NOMO-1 (cell line): Measurements from ENCODE around the gene CHST8.
"Not testable (repeated sequence)": the region's sequence is repeated elsewhere in the genome, so short reads cannot be mapped to it uniquely, and the experiment has no call there.

Experiments used
- DNase-seq, 2 experiments: peaks; one replicate each; lab custom pipeline; 2025; ENCODE audit not compliant: unreplicated experiment in 2 of 2; lab: John Stamatoyannopoulos, UW

The CHST8 gene

DNA sequence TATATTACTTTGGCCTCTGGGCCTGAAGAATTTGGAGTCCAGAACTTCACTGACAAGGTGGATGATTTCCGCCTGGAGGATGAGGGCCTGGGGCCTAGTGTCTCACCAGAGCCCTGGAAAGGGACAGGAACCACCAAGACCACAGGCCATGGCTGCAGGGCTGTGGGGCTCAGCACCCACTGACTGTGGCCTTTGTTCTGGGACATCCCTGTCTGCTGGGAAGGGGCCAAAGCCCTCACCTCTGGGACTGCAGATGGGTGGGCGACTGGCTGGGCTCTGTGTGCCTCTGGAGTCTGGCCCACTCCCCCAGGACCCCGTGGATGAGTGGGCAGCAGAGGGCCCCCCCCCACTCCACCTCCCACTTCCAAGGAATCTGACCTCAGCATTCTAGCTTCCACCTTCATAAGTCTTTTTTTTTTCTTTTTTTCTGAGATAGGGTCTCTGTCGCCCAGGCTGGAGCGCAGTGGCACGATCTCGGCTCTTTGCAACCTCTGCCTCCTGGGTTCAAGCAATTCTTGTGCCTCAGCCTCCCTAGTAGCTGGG lies 20.3 kb downstream of the CHST8 start:
- DNase-seq, result no peak

DNA sequence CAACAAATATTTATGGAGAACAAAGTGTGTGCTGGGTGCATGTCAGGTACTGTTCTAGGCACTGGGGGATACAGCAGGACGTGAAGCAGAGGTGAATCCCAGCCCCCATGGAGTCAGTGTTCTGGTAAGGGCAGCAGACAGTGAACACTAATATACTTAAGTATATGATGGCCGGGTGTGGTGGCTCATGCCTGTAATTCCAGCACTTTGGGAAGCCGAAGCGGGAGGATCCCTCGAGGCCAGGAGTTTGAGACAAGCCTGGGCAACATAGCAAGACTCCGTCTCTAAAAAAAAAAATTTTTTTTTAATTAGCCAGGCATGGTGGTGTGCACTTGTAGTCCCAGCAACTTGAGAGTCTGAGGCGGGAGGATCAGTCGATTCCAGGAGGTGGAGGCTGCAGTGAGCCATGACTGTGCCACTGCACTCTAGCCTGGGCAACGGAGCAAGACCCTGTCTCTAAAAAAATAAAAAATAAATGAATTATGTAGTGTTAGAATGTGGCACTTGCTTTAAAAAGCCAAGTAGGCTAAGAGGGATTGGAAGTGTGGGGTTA lies 22.6 kb downstream of the CHST8 start:
- no peak for DNase-seq

DNA sequence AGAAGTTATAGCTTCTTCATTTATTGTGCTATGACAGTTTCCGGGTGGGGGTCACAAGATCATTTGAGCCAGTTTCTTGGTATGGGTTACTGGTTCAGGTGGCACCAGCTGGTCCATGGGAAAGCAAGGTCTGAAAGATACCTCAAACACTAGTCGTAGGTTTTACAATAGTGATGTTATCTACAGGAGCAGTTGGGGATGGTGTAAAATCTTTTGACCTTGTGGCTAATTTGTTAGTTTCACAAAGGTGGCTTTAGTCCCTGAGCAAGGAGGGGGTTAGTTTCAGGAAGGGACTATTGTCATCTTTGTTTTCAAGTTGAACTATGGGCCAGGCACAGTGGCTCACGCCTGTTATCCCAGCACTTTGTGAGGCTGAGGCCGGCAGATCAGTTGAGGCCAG lies 24.6 kb downstream of the CHST8 start:
- no peak for DNase-seq

DNA sequence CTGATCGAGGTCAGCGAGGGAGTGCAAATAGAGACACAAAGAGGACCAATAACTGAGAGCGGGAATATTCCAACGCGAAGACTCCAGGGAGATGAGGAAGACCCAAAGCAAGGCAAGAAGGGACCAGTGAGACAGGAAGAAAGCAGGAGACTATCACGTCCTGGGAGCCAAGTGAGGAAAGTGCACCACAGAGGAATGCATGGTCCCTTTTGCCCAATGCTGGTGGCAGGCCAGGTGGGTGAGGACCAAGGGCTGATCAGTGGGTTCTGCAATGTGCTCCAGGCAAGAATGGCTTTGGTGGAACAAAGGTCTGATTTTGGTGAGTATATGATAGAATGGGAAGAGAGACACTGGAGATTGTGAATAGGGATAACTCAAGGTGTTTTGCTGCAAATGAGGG lies 25.4 kb downstream of the CHST8 start:
- DNase-seq, result no peak

DNA sequence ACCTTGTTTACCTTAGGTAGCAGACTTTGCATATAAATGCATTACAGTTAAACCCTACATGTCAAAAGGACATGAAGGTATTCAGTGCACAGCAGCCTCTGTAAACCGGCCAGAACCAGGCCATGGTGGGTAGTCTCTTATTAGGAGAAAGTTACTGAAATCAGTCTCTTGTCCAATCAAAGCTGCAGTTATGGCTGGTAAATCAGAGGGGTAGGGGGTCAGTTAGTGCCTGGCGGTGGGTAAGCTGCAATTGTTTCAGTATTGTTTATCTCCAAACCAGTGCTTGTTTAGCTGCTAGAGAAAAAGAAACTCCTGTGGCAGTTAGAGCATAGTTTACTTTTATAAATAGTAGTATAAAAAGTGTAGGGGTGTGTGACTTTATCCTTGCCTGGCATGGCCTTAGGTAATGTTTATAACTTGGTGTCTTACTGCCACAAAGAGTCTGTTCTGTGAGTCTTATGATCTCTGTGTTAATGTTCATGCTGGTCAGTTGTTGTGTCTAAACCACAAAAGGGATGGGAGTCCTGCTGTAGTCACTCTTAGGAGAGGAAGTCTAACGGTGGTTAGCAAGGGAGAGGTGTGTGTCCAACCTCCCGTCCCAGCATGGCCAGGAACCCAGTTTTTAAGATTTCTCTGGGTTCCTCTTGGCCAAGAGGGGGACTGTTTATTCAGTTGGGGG lies 28.0 kb downstream of the CHST8 start:
- peak in 1 of 2 experiments; percentile 1 for DNase-seq

DNA sequence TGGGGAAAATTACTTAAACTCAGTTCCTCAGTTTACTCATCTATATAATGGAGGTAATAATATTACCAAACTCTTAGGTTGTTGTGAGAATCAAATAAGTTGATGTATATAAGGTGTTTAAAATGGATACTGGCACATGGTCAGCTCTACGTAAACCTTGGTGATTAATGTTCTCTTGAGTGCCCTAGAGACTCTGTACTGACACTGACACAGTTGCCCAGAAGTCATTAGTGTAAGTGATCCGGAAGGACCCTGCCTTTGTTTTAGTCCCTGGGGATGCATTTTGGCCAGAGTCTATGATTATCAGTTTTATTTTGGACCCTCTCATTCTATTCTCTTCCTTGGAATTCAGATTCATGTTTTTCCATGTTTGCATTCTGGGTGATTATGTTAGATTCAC lies 31.9 kb downstream of the CHST8 start:
- no peak for DNase-seq

DNA sequence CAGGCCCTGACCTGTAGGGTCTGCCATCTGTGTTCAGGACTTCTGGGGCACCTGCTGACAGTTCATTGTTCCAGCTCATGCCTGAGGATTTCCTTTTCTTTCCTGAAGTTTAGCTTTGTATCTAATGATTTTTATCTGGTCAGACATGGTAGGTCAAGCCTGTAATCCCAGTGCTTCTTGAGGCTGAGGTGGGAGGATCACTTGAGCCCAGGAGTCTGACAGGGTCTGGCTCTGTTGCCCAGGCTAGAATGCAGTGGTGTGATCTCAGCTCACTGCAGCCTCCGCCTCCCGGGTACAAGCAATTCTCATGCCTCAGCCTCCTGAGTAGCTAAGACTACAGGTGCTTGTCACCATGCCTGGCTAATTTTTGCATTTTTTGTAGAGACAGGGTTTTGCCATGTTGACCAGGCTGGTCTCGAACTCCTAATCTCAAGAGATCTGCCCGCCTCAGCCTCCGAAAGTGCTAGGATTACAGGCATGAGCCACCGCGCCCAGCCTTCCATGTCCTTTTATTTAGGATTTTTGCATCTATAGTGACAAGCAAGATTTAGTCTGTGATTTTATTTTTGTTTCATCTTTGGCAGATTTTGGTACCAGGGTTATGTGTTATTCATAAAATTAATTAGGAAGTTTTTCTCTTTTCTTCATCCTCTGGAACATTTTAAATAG lies 33.2 kb downstream of the CHST8 start:
- no peak for DNase-seq

DNA sequence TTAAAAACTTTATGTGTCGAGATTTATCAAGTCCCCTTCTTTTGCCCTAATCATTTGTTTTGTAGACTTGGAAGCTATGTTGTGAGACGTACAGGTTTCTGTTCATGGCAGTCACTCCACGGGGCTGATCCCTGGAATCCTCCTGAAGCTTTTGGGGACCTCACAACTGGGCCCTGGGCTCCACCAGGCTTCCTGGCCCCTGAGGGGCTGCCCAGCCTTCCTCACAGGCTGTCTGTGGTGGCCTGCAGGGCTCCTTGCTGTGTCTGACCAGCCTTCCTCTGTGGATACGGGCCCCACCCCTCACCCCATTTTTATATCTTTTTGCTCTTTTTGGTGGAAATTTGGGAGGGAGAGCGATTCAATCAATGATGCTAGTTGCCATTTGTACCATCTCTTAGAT lies 38.1 kb downstream of the CHST8 start:
- no peak for DNase-seq

DNA sequence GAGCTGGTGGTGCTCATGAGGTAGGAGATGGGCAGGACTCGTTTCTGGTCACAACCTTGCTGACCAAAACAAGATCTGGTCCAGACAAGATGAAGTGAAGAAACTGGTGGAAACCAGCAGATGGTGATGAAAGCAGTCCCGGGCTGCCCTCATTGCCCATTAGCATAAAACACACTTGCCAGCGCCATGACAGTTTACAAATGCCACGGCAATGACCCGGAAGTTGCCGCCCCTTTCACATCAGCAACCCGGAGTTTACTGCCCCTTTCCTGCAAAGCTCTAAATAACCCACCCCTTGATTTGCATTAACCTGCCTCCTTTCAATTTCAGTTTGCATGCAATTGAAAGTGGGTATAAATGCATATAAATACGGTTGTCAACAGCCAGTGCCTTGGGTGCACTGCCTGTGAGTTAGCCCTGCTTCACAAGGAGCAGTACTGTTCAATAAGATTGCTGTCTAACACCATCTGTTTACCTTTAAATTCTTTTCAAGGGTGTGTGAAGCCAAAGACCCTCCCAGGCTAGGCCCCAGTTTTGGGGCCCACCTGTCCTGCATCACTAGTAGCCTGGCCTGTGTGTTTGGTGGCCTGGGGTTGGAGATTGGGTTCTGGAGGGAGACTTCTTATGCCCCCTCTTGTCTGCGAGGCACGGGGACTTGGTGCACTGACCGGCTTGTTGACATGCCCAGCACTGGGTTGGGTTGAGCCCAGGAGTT lies 38.8 kb downstream of the CHST8 start:
- no peak for DNase-seq

DNA sequence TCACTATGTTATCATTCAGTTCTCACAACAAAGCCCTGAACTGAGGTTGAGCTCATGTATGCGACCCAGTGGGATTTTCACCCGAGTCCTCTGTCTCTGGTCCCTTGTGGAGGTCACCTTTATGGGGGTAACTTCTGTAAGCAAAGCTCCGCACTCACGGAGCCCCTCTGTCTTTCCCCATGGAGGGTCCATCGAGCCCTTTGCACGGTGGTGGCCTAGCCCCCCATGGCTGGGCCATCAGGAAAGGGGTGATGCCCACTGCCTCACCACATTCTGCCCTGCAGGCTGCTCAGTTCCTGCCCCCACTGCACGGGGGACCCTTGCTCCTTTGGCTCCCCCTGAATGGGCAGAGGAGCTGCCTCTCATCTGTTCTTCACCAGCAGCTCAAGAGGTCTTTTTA lies 39.6 kb downstream of the CHST8 start:
- DNase-seq, result no peak

DNA sequence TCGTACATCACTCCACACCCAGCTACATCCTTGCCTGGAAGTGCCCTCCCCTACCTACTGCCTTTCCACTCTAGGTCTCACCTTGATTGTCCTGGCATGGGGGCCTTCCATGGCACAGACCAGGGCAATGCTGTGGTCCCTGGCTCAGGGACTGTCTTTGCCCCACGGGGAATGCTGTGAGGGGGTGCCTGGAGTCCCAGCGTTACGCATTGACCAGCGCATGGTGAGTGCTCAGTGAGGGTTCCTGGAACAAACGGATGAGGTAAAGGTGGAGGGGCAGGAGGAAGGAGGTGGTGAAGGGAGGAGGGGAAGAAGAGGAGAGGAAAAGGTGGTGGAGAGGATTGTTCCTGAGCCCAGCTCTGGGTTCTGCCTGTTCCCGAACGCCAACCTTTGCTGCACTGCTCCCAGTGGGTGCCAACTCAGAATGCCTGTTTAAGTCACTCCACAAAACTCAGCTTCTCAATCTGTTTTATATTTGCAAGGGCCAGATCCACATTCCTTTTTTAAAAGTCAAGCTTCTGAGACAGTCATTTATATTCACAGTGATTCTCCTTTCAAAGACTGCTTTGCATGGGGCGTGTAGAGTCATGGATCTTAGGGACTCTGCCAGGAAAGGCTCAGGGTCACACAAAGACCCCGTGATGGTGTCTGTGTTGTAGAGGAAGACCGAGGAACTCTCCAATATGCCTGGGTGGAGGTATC lies 40.8 kb downstream of the CHST8 start:
- no peak for DNase-seq

DNA sequence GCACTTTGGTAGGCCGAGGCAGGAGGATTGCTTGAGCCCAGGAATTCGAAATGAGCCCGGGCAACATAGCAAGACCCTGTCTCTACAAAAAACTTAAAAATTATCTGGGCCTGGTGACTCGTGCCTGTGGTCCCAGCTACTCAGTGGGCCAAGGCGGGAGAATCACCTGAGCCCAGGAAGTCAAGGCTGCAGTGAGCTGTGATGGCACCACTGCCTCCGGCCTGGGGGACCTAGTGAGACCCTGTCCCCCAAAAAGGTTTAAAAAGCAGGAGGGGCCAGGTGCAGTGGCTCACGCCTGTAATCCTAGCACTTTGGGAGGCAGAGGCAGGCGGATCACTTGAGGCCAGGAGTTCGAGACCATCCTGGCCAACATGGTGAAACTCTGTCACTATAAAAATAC lies 41.6 kb downstream of the CHST8 start:
- not testable (repeated sequence) for DNase-seq

DNA sequence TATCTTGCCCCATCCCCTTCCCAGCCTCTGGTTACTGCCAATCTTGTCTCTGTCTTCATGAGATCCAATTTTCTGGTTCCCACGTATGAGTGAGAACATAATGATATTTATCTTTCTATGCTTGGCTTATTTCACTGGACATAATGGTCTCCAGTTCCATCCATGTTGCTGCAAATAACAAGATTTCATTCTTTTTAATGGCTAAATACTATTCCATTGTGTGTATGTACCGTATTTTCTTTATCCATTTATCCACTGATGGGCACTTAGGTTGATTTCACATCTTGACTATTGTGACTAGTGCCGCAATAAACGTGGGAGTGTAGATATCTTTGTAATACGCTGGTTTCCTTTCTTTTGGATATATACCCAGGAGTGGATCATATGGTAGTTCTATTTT lies 43.0 kb downstream of the CHST8 start:
- DNase-seq, result no peak

DNA sequence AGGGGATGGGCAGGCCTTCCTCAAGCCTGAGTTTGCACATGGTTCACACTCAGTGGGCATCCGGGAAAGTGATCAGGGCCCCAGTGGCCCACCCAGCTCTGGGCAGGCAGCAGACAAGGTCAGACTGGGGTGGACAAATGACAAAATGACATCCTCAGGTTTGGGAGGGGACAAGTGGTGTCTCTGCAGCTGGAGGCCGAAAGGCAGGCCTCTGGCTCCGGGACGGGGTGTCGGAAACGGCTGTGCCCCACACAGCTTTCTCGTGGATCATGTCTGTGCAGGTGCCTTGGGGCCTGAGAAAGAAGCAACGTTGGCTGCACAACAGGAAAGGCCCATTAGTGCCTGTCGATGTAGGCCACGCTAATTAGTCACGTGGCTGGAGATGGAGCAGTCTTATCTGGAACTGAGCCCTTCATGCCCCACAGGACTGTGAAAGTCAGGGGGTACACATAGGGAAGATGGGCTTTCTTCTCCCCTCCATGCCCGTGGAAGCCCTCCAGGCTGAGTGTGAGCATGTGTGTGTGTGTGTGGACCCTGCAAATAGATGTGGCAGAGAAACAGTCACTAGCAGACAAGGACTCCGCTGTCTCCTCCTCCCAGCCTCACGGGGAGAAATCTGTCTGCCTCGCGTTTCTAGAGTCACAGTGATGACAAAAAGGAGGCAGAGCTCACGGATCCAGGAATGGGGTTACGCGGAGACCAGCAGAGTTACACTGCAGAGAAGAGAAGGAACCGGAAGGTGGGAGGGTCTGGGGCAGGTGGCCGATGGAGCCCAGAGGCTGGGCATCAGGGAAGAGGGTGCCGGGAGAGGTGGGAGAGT lies 44.2 kb downstream of the CHST8 start:
- DNase-seq, result no peak

DNA sequence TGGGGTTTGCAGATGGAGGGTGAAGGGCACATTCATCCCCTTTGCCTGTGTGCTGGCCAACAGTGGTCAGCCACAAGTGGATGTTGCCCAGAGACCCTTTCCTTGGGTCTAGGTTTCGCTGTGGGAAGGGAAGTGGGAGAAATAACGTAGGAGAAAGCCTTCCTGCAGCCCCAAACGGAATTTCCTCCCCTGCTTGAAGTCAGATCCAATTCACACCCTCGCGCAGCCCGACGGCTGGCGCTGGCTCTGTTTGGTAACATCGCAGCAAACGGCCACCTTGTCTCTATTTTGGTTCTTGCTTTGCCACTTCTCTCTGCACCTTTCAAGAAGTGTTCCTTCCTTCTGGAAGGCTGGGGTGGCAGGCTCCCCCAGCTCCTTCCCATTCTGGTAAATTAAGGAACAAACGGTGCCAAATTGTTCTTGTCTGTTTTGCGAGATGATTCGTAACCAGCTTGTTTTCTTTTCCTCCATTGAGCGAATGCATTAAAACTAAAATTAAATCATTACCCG lies 45.4 kb downstream of the CHST8 start:
- DNase-seq, result no peak

DNA sequence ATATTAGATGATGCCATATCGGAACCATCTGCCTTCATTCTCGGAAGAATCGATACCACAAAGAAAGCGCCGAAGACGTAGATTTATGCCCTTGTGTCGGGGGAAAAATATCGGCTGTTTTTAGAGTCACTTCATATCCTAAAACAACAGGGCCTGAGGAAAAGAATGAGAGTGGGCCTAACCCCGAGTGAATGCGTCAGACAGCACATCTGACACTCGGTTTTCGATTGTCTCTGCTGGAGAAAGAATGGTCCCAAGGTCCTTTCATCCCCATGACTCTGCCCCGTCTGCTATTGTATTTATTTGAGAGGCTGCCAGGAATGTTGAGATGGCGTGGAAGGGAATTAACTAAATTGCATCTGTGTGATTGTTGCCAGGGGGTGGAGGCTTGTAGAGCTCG lies 46.1 kb downstream of the CHST8 start:
- no peak for DNase-seq

DNA sequence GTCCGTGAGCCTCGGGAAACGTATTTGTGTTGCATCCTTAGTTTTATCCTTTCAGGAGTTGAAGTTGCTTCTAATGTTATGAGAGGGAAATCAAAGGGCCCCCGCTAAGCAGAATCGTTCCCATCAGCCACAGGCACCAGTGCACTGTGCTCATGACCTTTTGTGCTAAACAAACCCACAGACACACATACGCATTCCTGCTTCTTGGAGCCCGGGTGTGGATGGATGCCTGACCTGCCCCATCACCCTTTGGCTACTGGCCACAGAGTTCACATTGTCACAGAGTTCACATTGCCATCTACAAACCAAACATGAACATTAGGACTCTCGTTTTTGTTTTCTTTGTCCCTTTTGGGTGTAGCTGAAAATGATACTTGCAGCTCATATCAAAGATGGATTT lies 47.2 kb downstream of the CHST8 start:
- no peak for DNase-seq

DNA sequence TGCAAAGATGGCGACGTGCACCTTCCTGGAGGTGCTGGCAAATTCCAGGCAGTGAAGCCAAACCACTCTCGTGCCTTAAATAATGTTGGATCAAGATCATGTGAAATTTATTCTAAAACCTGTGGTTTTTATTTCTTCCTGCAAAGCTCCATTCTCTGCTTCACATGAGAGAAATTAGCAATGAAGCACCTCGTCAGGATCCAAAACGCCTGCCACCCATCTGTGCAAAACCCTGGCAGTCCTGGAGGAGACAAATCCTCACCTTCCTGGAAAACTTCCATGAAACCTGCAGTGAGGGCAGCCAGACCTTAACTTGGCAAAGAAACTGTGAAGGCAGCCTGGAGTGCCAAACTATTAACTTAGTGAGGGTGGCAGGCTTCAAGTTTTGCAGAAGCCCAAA lies 47.6 kb downstream of the CHST8 start:
- no peak for DNase-seq

DNA sequence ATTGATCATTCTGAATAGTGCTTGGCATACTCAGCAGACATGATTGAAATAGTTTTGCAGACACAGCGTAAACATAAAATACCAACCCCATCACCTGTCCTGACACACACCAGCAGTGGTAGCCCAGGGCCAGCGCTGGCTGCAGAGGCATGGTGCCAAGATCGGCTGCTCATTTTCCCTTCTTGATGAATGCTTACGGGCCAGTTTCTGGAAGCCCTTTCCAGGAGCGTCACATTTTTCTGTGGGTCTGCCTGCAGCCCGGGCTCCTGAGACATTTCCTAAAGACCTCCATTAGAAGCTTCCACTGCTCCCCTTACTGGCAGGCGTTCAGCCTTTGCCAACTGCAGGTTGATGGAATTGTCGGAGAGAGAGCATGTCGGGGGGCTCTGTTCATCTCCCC lies 48.6 kb downstream of the CHST8 start:
- DNase-seq, result no peak

DNA sequence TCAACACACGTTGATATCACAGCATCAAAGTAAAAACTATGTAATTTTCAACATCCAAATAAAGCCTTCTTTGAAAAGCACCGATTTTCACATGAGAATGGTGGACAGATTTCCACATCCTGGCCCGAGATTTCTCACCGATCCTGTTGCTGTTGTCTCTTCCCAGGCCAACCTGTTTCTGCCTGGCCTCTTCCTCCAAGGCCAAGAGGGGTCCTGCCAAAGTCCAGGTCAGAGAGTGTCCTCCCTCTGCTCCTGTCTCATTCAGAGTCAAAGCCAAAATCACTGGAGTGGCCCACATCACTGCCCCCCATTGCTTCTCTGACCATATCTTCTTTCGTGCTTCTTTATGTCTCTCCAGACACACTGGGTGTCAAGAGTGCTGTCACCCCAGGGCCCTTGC lies 49.5 kb downstream of the CHST8 start:
- DNase-seq, result no peak
